ENCODE results near the gene KCNMB3.

DNA sequence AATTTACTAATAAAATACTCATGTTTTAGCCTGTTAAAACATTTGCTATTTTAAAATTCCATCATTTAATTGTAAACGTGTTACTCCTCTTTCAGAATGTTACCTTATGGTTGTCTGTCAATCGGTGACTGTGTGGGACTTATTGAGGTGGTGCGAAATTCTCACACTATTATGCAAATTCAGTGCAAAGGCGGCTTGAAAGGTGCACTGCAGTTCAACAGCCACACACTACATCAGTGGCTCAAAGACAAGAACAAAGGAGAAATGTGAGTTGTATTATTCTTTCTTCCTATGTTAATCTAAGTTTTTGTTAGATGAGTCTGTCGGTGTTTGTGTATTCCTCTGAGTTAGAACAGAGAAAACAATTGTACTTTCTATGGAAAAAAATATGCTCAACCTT, 21.7 kb downstream of the KCNMB3 start:
- TF ChIP-seq POLR2AphosphoS5 (IDR thresholded peaks at IDR 0.05; ENCODE audit: borderline replicate concordance, low read depth, low read length) (no peak), EZH2 (IDR thresholded peaks at IDR 0.05) (no peak)

All from SK-N-MC (cell line).